Measurements from ENCODE around the gene SNAPC5.

DNA sequence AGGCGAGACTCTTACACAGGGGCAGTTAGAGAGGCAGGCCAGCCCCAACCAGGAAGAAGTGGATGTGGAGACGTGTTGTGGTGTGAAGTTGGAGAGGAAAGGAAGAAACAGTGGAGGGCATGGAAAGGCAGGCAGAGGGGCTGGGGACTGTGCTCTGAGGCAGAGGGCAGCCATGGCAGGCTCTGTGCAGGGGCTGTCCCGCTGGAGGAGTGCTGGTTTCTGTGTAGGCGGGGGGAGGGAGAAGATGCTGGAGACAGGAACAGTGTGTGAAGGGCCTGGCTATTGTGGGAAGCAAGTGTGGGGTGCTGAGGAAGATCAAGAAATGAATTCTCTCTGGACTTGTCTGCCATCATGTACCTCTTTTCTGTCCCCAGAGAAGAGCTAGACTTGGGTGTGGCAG is 21.0 kb downstream of the SNAPC5 start:
- TF ChIP-seq, protein P1, sequence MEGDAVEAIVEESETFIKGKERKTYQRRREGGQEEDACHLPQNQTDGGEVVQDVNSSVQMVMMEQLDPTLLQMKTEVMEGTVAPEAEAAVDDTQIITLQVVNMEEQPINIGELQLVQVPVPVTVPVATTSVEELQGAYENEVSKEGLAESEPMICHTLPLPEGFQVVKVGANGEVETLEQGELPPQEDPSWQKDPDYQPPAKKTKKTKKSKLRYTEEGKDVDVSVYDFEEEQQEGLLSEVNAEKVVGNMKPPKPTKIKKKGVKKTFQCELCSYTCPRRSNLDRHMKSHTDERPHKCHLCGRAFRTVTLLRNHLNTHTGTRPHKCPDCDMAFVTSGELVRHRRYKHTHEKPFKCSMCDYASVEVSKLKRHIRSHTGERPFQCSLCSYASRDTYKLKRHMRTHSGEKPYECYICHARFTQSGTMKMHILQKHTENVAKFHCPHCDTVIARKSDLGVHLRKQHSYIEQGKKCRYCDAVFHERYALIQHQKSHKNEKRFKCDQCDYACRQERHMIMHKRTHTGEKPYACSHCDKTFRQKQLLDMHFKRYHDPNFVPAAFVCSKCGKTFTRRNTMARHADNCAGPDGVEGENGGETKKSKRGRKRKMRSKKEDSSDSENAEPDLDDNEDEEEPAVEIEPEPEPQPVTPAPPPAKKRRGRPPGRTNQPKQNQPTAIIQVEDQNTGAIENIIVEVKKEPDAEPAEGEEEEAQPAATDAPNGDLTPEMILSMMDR (optimal IDR thresholded peaks at IDR 0.05 in 1 of 3, IDR thresholded peaks at IDR 0.05 in 1 of 3, conservative IDR thresholded peaks at IDR 0.05 in 1 of 3; ENCODE audit: extremely low read depth in 1 of 3, insufficient read depth in 2 of 3, low read length in 3 of 3): no peak
- TF ChIP-seq EZH2 (IDR thresholded peaks at IDR 0.05; ENCODE audit: low read length): no peak
